Inflammatory macrophage treated with lipopolysaccharide for 4 hours (primary cell): ENCODE data around the gene ASXL2.
"Not testable (repeated sequence)": the region's sequence is repeated elsewhere in the genome, so short reads cannot be mapped to it uniquely, and the experiment has no call there.

Experiments used
- DNase-seq: peaks from one replicate; pipeline ENCODE4 v3.0.0-alpha.2; 2020

Gene ASXL2

DNA sequence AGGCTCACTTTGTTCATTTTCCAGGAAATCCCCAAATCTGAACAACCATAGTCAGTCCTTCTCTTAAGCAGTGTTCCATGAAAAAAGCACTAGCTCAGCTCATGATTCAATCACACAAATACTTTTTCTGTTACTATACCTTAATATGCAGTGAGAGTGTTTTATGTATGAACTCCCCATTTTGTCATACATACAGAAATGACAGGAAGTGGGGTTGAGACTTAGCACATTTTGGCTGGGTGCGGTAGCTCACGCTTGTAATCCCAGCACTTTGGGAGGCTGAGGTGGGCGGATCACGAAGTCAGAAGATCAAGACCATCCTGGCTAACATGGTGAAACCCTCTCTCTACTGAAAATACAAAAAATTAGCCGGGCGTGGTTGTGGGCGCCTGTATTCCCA lies 149.7 kb downstream of the ASXL2 start:
- no peak for DNase-seq

DNA sequence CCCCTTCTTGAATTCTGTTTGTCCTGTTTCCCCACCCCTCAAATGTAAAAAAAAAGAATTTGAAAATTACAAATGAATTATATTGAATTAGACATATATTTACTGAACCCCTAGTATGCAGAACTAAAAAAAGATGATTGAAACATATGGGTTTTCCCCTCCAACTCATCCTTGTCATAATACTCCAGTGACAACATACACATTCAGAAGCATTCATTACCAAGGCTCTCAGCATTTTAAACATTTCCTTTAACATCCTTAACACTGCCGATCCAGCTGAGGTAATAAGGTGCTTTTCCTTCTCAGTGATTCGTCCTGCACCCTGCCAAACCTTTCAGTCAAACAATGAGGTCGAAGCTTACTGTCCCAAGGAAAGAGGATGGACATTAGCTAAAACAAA lies 151.8 kb downstream of the ASXL2 start:
- peak; percentile 74 for DNase-seq

DNA sequence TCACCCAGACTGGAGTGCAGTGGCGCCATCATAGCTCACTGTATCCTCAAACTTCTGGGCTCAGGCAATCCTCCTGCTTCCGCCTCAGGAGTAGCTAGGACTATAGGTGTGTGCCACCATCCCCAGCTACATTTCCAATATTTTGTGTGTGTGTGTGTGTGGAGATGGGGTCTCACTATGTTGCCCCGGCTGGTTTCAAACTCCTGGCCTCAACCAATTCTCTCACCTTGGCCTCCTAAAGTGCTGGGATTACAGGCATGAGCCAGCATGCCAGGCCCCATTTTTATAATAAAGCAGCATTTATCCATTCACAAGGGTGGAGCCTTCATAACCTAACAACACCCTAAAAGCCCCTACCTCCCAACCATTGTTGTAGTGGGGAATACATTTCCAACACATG lies 152.4 kb downstream of the ASXL2 start:
- no peak for DNase-seq

DNA sequence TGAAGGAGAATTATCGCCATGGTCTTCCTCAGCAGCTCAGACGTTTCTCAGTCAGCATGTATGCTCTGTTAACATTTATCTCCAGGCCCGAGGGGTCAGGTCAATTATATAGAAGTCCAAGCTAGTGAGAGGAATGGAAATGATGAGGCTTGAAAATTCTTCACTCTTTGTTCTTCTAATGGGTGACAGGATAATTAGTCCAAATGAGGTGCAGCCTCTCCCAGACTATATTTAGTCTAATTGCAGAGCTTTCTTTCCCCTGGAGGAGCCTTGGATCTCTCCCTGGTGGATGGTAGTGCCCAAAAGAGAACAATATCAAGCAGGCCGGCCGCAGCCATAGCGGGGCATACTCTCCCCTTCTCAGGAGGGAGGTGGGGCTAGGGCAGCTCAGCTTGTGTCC lies 153.5 kb downstream of the ASXL2 start:
- no peak for DNase-seq

DNA sequence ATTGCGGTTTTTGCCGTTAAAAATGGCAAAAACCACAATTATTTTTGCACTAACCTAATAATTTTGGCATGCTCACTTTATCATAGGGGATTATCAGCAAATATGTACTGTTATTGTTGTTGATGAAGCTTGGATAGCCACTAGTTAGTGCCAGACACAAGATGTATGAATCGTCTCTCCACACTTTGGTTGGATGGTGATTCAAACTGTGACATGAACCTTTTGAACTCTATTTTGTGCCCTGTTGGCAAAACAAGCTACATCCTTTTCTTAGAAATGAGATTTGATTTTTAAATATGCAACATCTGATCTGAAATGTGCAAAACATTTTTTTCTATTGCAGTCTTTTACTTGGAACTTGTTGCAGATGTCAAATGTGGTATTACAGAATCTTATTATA lies 156.1 kb downstream of the ASXL2 start:
- no peak for DNase-seq

DNA sequence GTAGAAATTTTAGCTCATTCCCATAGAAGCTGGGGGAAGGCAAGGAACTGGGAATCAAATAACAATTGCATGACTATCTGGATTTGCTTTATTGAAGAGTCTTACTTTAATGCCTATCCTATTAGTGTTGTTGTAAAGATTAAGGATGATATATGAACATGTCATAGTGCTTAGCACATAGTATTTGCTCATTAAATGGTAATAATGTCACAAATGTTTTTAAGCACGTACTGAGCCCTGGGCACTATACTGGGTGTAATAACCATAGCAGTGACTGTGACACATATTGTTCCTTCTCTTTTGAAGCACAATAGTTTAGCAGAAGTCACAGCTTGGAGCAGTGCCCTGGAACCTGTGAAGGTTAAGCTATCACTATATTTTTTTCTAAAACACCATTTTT lies 157.7 kb downstream of the ASXL2 start:
- DNase-seq: no peak

DNA sequence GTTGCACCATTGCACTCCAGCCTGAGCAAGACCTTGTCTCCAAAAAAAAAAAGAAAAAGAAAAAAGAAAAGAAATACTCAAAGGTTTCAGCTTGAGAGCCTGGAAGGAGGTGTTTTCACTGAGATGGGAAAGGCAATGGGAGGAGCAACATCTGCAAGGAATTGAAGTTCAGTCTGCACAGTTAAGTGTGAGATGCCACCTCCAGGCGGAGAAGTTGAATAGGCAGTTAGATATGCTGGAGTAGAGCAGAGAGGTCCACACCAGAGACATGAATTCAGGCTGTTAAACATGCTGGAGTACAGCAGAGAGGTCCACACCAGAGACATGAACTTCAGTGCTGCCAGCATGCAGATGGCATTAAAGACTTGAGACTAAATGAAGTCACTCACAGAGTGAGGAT lies 163.5 kb downstream of the ASXL2 start:
- DNase-seq: no peak

DNA sequence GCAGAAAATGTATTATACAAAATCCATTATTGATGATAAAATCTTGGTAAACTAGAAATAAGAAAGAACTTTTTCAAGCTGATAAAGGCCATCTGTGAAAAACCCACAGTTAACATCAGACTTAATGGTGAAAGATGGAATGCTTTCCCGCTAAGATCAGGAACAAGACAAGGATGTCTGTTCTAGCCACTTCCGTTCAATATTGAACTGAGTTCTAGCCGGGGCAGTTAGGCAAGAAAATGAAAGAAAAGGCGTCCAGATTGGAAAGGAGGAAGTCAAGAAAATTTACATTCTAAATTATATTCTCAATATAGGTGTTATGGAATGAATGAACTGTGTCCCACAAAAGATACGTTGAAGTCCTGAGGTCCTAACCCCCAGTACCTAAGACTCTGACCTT lies 165.8 kb downstream of the ASXL2 start:
- peak; percentile 38 for DNase-seq

DNA sequence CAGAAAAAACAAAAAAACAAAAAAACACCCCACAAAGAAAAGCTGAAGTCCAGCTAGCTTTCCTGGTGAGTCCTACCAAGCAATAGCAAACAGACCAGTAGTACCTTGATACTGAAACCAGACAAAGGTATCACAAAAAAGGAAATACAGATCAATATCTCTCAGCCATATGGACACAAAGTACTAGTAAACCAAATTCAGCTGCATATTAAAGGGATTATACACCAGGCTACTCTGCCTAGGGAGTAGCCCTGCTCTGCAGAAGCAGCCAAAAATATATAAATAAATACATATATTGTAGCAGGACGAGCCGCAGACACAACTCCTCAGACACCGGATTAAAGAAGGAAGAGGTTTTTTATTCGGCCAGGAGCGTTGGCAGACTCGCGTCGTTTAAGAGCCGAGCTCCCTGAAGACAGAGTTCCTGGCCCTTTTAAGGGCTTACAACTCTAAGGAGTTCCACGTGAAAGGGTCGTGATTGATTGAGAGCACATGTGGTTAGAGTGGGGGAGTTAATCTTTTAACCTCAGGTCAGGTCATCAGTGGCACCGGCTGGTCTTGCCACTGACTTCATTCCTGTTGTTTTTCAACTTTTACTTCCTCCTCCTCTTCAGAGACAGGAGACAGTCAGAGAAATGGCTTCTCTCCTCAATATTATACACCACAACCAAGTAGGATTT lies 166.5 kb downstream of the ASXL2 start:
- peak; percentile 33 for DNase-seq

DNA sequence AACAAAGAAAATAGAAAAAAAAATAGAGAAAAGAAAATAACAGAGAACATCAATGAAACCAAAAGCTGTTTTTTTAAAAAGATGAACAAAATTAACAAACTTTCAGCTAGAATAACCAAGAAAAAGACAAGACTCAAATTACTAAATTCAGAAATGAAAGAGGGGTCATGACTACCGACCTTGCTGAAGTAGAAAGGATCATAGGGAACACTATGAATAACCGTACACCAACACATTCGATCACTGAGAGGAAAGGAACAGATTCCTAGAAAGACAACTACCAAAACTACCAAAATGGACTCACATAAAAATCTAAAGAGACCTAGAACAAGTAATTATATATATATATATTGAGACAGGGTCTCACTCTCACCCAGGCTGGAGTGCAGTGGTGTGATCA lies 167.5 kb downstream of the ASXL2 start:
- no peak for DNase-seq

DNA sequence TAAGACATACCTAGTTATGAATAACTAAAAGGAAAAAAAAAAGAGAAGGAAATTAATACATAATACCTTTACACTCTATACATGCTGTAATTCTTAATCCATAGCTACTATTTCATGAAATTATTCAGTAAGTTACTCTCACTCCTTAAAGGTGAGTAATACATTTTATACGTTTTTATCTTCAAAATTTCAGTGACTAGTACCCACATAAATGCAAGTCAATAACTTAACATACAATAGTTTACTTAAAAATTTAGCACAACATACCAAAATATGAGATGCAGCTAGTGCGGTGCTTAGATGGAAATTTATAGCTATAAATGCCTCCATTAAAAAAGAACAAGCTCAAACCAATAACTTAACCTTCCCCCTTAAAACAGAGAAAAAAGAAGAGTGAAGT lies 168.9 kb downstream of the ASXL2 start:
- no peak for DNase-seq

DNA sequence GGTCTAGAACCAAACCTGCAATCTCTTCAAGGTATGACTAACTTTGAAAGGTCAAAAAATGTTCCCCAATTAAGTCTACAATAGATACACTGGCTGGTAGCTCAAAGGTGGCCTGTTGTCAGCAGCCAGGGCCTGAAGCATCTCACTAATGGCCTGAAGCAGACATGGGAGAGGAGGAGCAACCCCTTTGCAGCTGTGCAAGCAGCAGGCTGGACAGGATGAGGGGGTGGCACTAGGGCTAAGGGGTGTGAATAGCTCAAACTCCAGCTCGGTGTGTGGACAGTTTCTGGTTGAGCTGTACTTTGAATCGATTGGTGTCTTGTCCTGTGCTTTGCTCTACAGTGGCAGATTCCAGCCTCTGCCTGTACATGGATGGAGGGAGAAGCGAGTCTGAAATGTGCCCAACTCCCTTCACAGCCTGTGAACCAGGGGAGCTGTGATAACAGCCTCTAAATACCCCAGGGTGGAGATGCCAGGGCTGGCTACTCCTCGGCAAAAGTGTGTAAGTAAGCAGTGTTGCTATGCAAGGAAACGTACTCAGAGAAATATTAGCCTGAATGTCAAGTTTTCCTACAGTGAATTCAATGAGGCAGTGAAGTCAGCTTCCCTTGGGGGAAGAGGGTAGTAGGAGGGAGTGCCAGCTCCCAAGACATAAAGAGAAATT lies 170.2 kb downstream of the ASXL2 start:
- no peak for DNase-seq

DNA sequence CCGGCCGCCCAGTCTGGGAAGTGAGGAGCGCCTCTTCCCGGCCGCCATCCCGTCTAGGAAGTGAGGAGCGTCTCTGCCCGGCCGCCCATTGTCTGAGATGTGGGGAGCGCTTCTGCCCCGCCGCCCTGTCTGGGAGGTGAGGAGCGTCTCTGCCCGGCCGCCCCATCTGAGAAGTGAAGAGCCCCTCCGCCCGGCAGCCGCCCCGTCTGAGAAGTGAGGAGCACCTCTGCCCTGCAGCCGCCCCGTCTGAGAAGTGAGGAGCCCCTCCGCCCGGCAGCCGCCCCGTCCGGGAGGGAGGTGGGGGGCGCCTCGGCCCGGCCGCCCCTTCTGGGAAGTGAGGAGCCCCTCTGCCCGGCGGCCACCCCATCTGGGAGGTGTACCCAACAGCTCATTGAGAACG lies 172.7 kb downstream of the ASXL2 start:
- DNase-seq: not testable (repeated sequence)

DNA sequence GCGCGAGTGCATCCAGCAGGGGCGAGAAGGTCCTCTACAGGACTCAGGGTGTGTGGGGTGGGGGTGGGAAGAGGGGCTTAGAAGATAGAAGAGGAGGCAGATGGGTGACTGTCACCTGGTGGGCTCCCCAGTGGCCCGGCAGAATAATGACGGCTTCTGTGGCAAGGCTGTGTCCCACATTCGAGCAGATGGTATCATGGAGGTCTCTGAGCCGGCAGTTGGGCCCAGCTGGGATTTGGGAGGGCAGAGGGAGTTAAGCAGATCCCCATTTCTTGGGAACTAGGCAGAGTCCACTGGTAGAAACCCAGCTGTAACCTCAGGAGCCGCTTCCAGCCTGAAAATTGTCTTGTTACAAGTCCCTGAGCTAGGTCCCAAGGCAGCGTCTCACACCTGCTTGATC lies 176.5 kb downstream of the ASXL2 start:
- DNase-seq: no peak

DNA sequence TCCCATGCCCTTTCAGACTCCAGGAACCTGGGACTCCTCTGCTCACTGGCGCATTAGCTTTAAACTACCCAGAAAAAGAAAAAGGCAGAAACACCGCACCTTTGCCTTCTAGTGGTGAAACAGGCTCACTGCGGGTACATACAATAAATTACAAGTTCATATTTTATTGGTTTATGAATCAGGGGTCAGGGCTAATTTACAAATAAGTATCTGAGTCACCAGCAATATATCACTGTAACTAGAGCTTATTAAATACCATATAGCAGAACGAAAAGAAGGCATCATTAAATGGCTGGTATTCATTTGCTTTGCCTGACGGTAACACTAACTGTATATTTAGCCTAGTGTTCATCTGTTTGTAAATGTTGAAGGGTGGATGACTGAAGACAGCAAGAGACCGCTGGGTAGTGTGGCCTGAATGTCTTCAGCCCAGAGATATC lies 178.0 kb downstream of the ASXL2 start:
- DNase-seq: peak; percentile 28

DNA sequence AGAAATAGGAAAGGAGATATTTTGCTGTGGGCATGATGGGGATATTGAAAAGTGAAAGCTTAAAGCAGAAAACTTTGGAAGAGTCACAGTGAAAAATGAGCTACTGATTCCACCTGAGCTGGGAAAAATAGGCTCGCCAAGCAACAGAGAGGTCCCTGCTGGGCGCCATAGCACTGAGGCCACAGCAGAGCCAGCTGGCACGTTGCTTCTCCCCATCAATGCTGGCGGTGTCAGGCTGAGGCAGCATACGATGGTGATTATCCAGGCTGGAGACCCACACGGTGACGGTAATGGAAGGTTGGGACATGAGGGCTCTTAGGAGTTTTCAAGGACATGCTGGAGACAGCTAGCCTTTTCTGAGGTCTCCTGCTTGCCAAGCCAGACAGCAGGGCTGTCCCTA lies 179.1 kb downstream of the ASXL2 start:
- DNase-seq: no peak

DNA sequence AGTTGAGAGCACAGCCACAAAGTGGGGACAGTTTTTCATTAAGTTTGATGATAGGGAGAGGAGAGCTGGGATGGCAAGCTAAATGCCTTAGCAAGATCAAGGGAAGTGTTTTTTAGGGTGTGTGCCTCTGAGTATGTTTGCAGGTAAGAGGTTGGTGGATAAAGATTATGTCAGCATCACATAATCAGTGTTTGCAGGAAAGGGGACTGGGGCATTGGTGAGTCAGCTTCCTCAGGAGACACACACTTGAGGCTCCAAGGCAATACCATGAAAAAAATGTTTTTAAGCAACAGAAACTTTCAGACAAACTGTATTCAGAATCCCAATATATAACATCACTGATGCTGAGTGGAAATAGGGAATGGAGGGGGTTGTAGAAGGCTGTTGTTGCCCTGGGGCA lies 179.5 kb downstream of the ASXL2 start:
- DNase-seq: no peak

DNA sequence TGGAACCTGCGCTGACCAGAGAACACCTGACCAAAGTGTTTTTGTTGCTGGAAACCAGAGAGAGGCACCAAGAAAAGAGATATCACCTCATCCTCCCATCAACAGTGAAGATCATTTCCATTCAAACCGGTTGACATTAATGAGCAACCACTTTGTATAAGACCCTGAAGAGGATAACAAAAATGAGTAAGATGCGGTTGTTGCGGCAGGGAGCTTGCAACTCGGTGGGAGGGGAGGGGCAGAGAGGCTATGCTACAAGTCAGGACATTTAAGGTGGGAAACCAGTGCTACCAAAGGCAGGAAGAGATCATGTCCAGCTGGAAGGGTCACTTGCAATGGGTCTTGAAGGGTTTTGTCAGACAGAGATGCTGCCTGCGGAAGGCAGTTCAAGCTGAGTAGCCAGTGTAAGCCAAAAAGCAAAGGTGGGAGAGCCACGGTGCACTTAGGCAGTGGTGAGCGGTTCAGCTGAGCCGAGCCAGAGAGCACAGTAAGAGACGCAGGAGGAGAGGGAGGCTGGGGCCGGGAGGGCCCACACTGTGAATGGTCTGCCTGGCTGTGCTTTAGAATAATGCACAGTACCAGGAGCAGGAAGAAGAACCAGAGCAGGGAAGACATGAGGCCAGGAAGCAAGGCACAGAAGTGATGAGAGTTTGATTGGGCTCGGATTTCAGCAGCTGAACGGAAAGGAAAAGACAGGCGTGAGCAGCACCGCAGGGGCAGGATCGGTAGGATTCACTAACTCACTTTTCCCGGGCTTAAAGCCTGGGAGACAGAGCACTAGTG lies 180.5 kb downstream of the ASXL2 start:
- DNase-seq: no peak

DNA sequence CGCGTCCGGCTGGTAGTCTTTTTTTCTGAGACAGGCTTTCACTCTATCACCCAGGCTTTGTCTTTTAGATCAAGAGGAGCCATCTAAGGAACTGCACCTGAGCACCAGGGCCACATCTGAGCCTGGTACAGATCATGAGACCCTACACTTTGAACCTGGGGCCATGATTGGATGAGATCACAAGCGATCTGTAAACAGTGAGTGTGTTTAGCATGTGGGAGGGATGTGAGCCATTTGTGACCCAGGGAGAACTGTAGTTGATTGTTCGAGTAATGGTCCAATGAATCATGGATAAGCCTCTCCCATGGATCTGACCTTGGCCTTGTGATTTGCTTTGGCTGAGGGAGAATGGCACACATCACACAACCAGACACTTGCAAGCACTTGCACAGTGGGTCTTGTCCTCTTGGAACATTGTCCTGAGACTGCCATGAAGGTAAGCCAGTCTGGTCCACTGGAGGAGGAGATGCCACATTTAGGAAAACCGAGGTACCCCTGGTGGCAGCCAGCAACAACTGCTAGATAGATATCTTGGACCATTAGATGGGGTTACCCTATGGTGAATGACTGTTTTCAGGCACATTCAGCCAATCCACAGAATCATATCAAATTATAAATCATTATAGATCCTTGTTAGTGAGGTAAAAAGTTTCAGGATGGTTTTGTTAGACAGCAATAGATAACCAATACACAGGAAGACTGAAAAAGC lies 185.4 kb downstream of the ASXL2 start:
- DNase-seq: no peak

DNA sequence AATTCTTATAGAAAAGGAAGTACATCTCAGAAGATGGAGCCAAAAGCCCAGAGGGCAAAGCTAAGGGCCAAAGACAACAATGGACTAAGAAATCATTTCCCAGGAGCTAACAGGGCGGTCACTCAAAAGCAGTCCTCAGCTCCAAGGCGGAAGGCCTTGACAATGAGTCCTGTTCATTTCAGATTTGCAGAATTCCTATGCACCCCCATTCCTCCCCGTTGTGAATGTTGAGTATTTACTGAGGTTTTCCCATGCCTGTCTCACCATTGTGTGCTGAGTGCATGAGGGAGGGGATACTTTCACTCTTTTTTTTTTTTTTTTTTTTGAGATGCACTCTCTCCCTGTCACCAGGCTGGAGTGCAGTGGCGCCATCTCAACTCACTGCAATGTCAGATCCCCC lies 186.1 kb downstream of the ASXL2 start:
- DNase-seq: no peak

DNA sequence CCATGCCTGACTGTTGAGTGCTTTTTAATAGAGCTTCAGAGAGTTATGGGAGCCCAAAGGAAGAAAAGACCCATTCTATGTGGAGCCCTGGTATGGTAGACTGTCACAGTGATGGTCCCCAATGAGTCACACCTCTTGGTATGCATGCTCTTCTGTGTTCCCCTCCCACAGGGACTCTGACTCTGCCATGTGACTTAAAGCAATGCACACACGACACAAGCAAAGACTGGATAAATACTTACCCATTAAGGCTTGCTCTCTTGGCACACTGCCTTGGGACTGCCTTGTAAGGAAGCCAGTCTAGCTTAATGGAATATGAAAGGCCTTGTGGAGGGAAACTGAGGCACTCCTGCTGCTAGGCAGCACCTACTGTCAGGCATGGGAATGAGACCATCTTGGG lies 188.2 kb downstream of the ASXL2 start:
- no peak for DNase-seq

DNA sequence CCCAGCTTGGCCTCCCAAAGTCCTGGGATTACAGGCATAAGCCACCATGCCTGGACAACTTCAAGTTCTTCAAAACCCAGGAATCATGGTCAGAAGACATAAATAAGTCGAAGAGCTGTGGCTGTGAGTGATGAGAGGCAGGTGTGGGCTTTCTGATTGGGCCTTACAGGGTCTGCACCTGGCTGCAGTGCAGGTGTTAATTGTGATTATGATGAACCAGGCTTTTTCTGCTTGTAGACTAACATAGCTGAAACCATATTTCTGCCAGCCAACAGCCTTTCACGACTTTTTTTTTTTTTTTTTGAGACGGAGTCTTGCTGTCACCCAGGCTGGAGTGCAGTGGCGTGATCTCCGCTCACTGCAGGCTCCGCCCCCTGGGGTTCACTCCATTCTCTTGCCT lies 190.1 kb downstream of the ASXL2 start:
- DNase-seq: no peak

DNA sequence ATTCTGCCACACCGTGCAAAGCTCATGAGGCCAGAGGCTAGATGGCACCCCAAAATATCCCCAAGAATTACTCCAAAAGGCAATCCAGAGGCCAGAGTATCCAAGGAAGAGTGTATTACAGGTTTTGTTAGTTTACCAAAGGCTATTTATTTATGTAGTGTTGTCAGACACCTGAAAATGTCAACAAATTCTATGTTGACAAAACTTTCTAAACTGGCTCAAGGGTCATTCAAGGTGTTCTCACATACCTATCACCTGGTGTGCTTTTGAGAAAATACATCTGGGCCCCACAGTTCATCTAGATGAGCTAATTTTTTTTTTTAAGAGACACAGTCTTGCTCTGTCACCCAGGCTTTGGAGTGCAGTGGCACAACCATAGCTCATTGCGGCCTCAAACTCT lies 192.5 kb downstream of the ASXL2 start:
- no peak for DNase-seq
